Mesenchymal stem cell (in vitro differentiated cells and primary cell): Measurements from ENCODE around the gene ARFGAP1.

ENCODE experiments used
- DNase-seq: peaks from one replicate; pipeline ENCODE4 v3.0.0-alpha.2; 2013
- H2AFZ ChIP-seq: one replicate; pipeline ENCODE4 v1.6.1; 2013; ENCODE audit warnings: low read depth, mild to moderate bottlenecking, control low read depth, inconsistent platforms, low read length, moderate library complexity
- H2AK5ac ChIP-seq: 2 replicates; pipeline ENCODE4 v1.6.1; 2013; ENCODE audit warnings: low read length, moderate library complexity, mild to moderate bottlenecking, inconsistent platforms; ENCODE audit not compliant: severe bottlenecking
- H2BK120ac ChIP-seq: one replicate; pipeline ENCODE4 v1.6.1; 2013; ENCODE audit warnings: low read depth, mild to moderate bottlenecking, inconsistent platforms, low read length, moderate library complexity
- H2BK12ac ChIP-seq, 2 experiments: one replicate each; pipeline ENCODE4 v1.6.1; 2013; ENCODE audit warnings: inconsistent platforms in 2 of 2, low read length in 2 of 2, mild to moderate bottlenecking in 2 of 2, moderate library complexity in 2 of 2, control low read depth in 1 of 2
- H2BK15ac ChIP-seq: one replicate; pipeline ENCODE4 v1.6.1; 2013; ENCODE audit warnings: mild to moderate bottlenecking, low read depth, inconsistent platforms; ENCODE audit not compliant: poor library complexity, severe bottlenecking
- H2BK5ac ChIP-seq: 2 replicates; pipeline ENCODE4 v1.6.1; 2013; ENCODE audit warnings: low read depth, mild to moderate bottlenecking, low read length, control low read depth, inconsistent platforms; ENCODE audit not compliant: poor library complexity, severe bottlenecking
- H3K14ac ChIP-seq, 2 experiments: one replicate each; pipeline ENCODE4 v1.6.1; 2013; ENCODE audit warnings: inconsistent platforms in 2 of 2, low read length in 2 of 2, control low read depth in 1 of 2, mild to moderate bottlenecking in 1 of 2, moderate library complexity in 1 of 2
- H3K18ac ChIP-seq, 2 experiments: one replicate each; pipeline ENCODE4 v1.6.1; 2013; ENCODE audit warnings: inconsistent platforms in 2 of 2, low read length in 2 of 2, control low read depth in 1 of 2, low read depth in 1 of 2, mild to moderate bottlenecking in 1 of 2
- H3K23ac ChIP-seq, 2 experiments: one replicate each; pipeline ENCODE4 v1.6.1; 2013; ENCODE audit warnings: inconsistent platforms in 2 of 2, low read length in 2 of 2, mild to moderate bottlenecking in 2 of 2, moderate library complexity in 2 of 2, control low read depth in 1 of 2
- H3K27ac ChIP-seq: 2 replicates; pipeline ENCODE4 v1.5.1; 2013; ENCODE audit warnings: mild to moderate bottlenecking, moderate library complexity, low read length, control low read depth, inconsistent platforms; ENCODE audit not compliant: poor library complexity, severe bottlenecking
- H3K27me3 ChIP-seq, 2 experiments: 2 replicates each; pipeline versions ENCODE4 v1.6.1 to v1.7.0; 2013; ENCODE audit warnings: low read length in 2 of 2, mild to moderate bottlenecking in 2 of 2, moderate library complexity in 2 of 2, control low read depth in 1 of 2, inconsistent platforms in 1 of 2; ENCODE audit not compliant: control insufficient read depth in 1 of 2, insufficient read depth in 1 of 2
- H3K36me3 ChIP-seq, 2 experiments: 2 replicates each; pipeline versions ENCODE4 v1.6.1 to v1.7.0; 2013; ENCODE audit warnings: low read length in 2 of 2, control low read depth in 1 of 2, inconsistent platforms in 1 of 2, low read depth in 1 of 2, mild to moderate bottlenecking in 1 of 2; ENCODE audit not compliant: insufficient read depth in 2 of 2, control insufficient read depth in 1 of 2
- H3K4ac ChIP-seq, 2 experiments: one replicate each; pipeline ENCODE4 v1.6.1; 2013; ENCODE audit warnings: inconsistent platforms in 2 of 2, low read length in 2 of 2, mild to moderate bottlenecking in 2 of 2, moderate library complexity in 2 of 2, control low read depth in 1 of 2, low read depth in 1 of 2
- H3K4me1 ChIP-seq: 2 replicates; pipeline ENCODE4 v1.6.1; 2013; ENCODE audit warnings: low read depth, low read length, control low read depth; ENCODE audit not compliant: control insufficient read depth, insufficient read depth
- H3K4me2 ChIP-seq: 2 replicates; pipeline ENCODE4 v1.6.1; 2013; ENCODE audit warnings: low read length, mild to moderate bottlenecking, inconsistent platforms; ENCODE audit not compliant: poor library complexity, severe bottlenecking
- H3K4me3 ChIP-seq, 2 experiments: 2 replicates each; pipeline versions ENCODE4 v1.5.1 to v1.7.0; 2013; ENCODE audit warnings: low read length in 2 of 2, mild to moderate bottlenecking in 2 of 2, control low read depth in 1 of 2, low read depth in 1 of 2; ENCODE audit not compliant: insufficient read depth in 1 of 2
- H3K79me1 ChIP-seq: replicated peaks from 2 replicates; pipeline ENCODE4 v1.6.1; 2013; ENCODE audit warnings: mild to moderate bottlenecking, control low read depth, low read length, inconsistent platforms; ENCODE audit not compliant: poor library complexity, severe bottlenecking
- H3K9ac ChIP-seq: 2 replicates; pipeline ENCODE4 v1.7.0; 2013; ENCODE audit warnings: mild to moderate bottlenecking, low read length, moderate library complexity
- H3K9me3 ChIP-seq: 2 replicates; pipeline ENCODE4 v1.7.0; 2013; ENCODE audit warnings: mild to moderate bottlenecking, low read length; ENCODE audit not compliant: control insufficient read depth
- H4K8ac ChIP-seq: one replicate; pipeline ENCODE4 v1.6.1; 2013; ENCODE audit warnings: inconsistent platforms, mild to moderate bottlenecking, low read length, moderate library complexity
- H4K91ac ChIP-seq: one replicate; pipeline ENCODE4 v1.6.1; 2013; ENCODE audit warnings: mild to moderate bottlenecking, low read length, inconsistent platforms
- WGBS: methylation state at CpG from one replicate; pipeline ENCODE4 v1.1.7; 2013; ENCODE audit warnings: mixed read lengths; 5-methylcytosine and 5-hydroxymethylcytosine counted together

The ARFGAP1 gene

GRCh38 chr20:63286781-63287696, 14.4 kb downstream of the ARFGAP1 start:
- Histone ChIP-seq H3K36me3 (peaks cover 63 to 94% of the 10 kb centered on the region in 2 experiments), H4K91ac (no peak overlapping the region), H3K4ac (no peak overlapping the region), H4K8ac (no peak overlapping the region), H3K27ac (no peak overlapping the region), H3K79me1 (peaks cover 31% of the 10 kb centered on the region), H3K4me1 (peaks cover 36% of the 10 kb centered on the region), H3K18ac (no peak overlapping the region), H3K9ac (no peak overlapping the region), H2AK5ac (no peak overlapping the region), H2BK5ac (no peak overlapping the region), H2BK15ac (no peak overlapping the region), H2BK120ac (no peak overlapping the region), H2AFZ (no peak overlapping the region), H3K9me3 (no peaks in the 10 kb centered on the region), H3K4me2 (no peak overlapping the region), H3K4me3 (no peak overlapping the region), H3K14ac (no peak overlapping the region), H3K23ac (no peak overlapping the region), H3K27me3 (peaks cover 0 to 4% of the 10 kb centered on the region in 2 experiments), H2BK12ac (no peak overlapping the region)
- WGBS: 95% methylated on average over 17 of the region's 23 CpGs
- no peak for DNase-seq

GRCh38 chr20:63287697-63288580, 15.3 kb downstream of the ARFGAP1 start:
- no peak overlapping the region for H4K91ac ChIP-seq
- H3K4me1 ChIP-seq: peaks cover 38% of the 10 kb centered on the region
- H3K27ac ChIP-seq: no peak overlapping the region
- no peak overlapping the region for H3K4me2 ChIP-seq
- no peak overlapping the region for H4K8ac ChIP-seq
- H2BK12ac ChIP-seq: no peak overlapping the region
- peaks cover 0 to 13% of the 10 kb centered on the region in 2 experiments for H3K27me3 ChIP-seq
- WGBS: 95% methylated on average over 55 of the region's 55 CpGs
- H2BK5ac ChIP-seq: no peak overlapping the region
- peaks cover 30% of the 10 kb centered on the region for H3K79me1 ChIP-seq
- H3K36me3 ChIP-seq: peaks cover 55 to 89% of the 10 kb centered on the region in 2 experiments
- no peak overlapping the region for H2BK15ac ChIP-seq
- H3K4me3 ChIP-seq: no peak overlapping the region
- no peak overlapping the region for H2AK5ac ChIP-seq
- no peak overlapping the region for H2AFZ ChIP-seq
- no peak overlapping the region for H3K14ac ChIP-seq
- no peak overlapping the region for H3K9ac ChIP-seq
- H3K23ac ChIP-seq: no peak overlapping the region
- no peak overlapping the region for H3K4ac ChIP-seq
- H3K9me3 ChIP-seq: no peaks in the 10 kb centered on the region
- DNase-seq: no peak
- no peak overlapping the region for H3K18ac ChIP-seq
- H2BK120ac ChIP-seq: no peak overlapping the region

DNA sequence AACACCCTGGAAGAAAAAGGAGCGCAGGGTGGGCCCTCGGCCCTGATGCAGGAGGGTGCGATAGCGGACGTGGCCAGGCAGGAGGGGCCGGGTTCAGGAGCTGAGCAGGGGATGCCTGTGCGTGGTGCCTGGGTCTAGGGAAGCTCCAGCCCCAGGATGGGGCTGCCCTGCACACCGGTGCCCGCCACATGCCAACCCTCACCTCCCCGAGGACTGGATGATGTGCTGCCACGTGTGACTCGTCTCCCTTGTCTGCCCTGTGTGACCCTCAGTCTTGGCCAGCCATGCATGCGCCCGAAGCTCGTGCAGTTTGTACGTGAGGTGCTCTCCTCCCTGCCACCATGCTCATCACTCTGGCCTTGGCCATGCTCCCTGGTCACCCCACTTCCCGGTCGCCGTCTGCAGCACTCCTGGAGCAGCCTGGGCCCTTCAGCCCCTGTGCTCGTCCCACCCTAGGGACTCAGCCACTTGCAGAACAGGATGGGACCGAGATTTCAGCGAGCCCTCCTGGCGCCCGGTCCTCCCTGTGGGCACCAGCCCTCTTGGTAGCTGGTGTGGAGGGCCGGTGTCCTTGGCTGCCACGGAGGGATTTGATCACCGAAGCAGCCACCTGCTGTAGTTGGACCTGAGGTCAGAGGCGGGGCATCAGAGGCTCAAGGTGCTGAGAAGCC, 16.1 kb downstream of the ARFGAP1 start:
- H3K4me1 ChIP-seq: peaks cover 37% of the 10 kb centered on the region
- DNase-seq: no peak
- H3K79me1 ChIP-seq: peaks cover 22% of the 10 kb centered on the region
- peaks cover 48 to 82% of the 10 kb centered on the region in 2 experiments for H3K36me3 ChIP-seq
- H3K4ac ChIP-seq: no peak overlapping the region
- H2BK12ac ChIP-seq: no peak overlapping the region
- no peak overlapping the region for H2AK5ac ChIP-seq
- H4K91ac ChIP-seq: no peak overlapping the region
- 94% methylated on average over 28 of the region's 28 CpGs for WGBS
- no peak overlapping the region for H3K23ac ChIP-seq
- no peak overlapping the region for H2BK5ac ChIP-seq
- H4K8ac ChIP-seq: no peak overlapping the region
- no peak overlapping the region for H3K27ac ChIP-seq
- no peak overlapping the region for H3K4me2 ChIP-seq
- no peak overlapping the region for H3K18ac ChIP-seq
- no peak overlapping the region for H2AFZ ChIP-seq
- peaks cover 0 to 21% of the 10 kb centered on the region in 2 experiments for H3K27me3 ChIP-seq
- H2BK120ac ChIP-seq: no peak overlapping the region
- H3K9ac ChIP-seq: no peak overlapping the region
- H3K14ac ChIP-seq: no peak overlapping the region
- no peak overlapping the region for H2BK15ac ChIP-seq
- no peaks in the 10 kb centered on the region for H3K9me3 ChIP-seq
- H3K4me3 ChIP-seq: no peak overlapping the region
